Fibroblast of lung (primary cell): ENCODE measurements around the gene CTBP2. TPM values are rescaled to one million over a fixed set of nuclear protein-coding genes. Genes with fewer than 3 reads are reported as not detected.

ENCODE experiments used
- DNase-seq, 2 donors: peaks; one replicate each; pipeline versions ENCODE4 v3.0.0 to v3.0.0-alpha.2; 2010; ENCODE audit warnings: low read depth in 2 of 2
- H2AFZ ChIP-seq: 2 replicates; pipeline ENCODE4 v1.5.1; 2012; ENCODE audit warnings: low read length, control low read depth, inconsistent platforms
- H3K27ac ChIP-seq: 2 replicates; pipeline ENCODE4 v1.5.1; 2011; ENCODE audit warnings: low read length, control low read depth; ENCODE audit not compliant: insufficient read depth
- H3K27me3 ChIP-seq: 2 replicates; pipeline ENCODE4 v1.5.1; 2011; ENCODE audit warnings: mild to moderate bottlenecking, low read length; ENCODE audit not compliant: control insufficient read depth, insufficient read depth
- H3K36me3 ChIP-seq: 2 replicates; pipeline ENCODE4 v1.5.1; 2011; ENCODE audit warnings: low read length; ENCODE audit not compliant: control insufficient read depth, insufficient read depth
- H3K4me1 ChIP-seq: 2 replicates; pipeline ENCODE4 v1.5.1; 2011; ENCODE audit warnings: low read length; ENCODE audit not compliant: control insufficient read depth, insufficient read depth; ENCODE audit errors: extremely low read depth
- H3K4me2 ChIP-seq: 2 replicates; pipeline ENCODE4 v1.5.1; 2011; ENCODE audit warnings: low read length, control low read depth; ENCODE audit not compliant: insufficient read depth; ENCODE audit errors: extremely low read depth
- H3K4me3 ChIP-seq, 4 experiments: fragments of 200-600 bp in 1 of 4; sonication (generic) in 1 of 4; replicated peaks in 1 of 4; 2 replicates each; pipeline ENCODE4 v1.5.1; 2011 to 2016; ENCODE audit warnings: low read length in 4 of 4, low read depth in 3 of 4, mild to moderate bottlenecking in 3 of 4, control low read depth in 2 of 4, inconsistent platforms in 1 of 4, mixed read lengths in 1 of 4; ENCODE audit not compliant: insufficient read depth in 1 of 4; ENCODE audit errors: control extremely low read depth in 1 of 4
- H3K79me2 ChIP-seq: 2 replicates; pipeline ENCODE4 v1.5.1; 2012; ENCODE audit warnings: mild to moderate bottlenecking, low read length, inconsistent platforms; ENCODE audit not compliant: control insufficient read depth, insufficient read depth
- H3K9ac ChIP-seq: 2 replicates; pipeline ENCODE4 v1.5.1; 2011; ENCODE audit warnings: mild to moderate bottlenecking, low read length, control low read depth; ENCODE audit not compliant: insufficient read depth
- H3K9me3 ChIP-seq: 2 replicates; pipeline ENCODE4 v1.5.1; 2012; ENCODE audit warnings: low read depth, low read length; ENCODE audit not compliant: control insufficient read depth, insufficient read depth
- H4K20me1 ChIP-seq: 2 replicates; pipeline ENCODE4 v1.5.1; 2011; ENCODE audit warnings: low read length; ENCODE audit not compliant: control insufficient read depth, insufficient read depth; ENCODE audit errors: extremely low read depth
- CTCF ChIP-seq, 2 donors: IDR thresholded peaks in 1 of 2; conservative IDR thresholded peaks in 1 of 2; 1 replicate in 1 of 2; 2 replicates in 1 of 2; pipeline ENCODE4 v1.5.1; 2011 to 2012; ENCODE audit warnings: low read length in 2 of 2, control low read depth in 1 of 2, inconsistent platforms in 1 of 2, low read depth in 1 of 2, mild to moderate bottlenecking in 1 of 2
- EZH2 ChIP-seq: IDR thresholded peaks from 2 replicates; pipeline ENCODE4 v1.5.1; 2012; ENCODE audit warnings: low read length, control low read depth, mild to moderate bottlenecking; ENCODE audit errors: missing control alignments
- polyA plus RNA-seq, 2 donors: library from polyadenylated mRNA; depleted of rRNA in 1 of 2; stranded (reverse) in 1 of 2; unstranded in 1 of 2; fragments of >200 nt; gene quantifications; 2 replicates each; pipeline ENCODE4 v1.2.1, GENCODE V29; 2011 to 2012; ENCODE audit warnings: missing spikeins in 1 of 2
- total RNA-seq: library from RNA; depleted of rRNA; stranded (reverse); fragments of >200 nt; gene quantifications from 2 replicates; pipeline ENCODE4 v1.2.1, GENCODE V29; 2014

Gene CTBP2
- total and polyA plus RNA-seq, 2 donors (not counting 1 experiment from before 2014, with no cell fraction given) = 72.1 to 73.3 TPM

- no peak overlapping the region for H3K9ac ChIP-seq
- no peak overlapping the region for H3K4me3 ChIP-seq
- DNase-seq = peak in 1 of 2 donors; percentile 40
- no peaks in the 10 kb centered on the region for H3K27me3 ChIP-seq
- TF ChIP-seq EZH2 (no peak), CTCF (conservative IDR thresholded peaks at IDR 0.05 in 1 of 2, IDR thresholded peaks at IDR 0.05 in 1 of 2; ENCODE audit: low read depth in 1 of 2, low read length in 2 of 2) (no peak)
- H3K36me3 ChIP-seq = peaks cover 10% of the 10 kb centered on the region
- H4K20me1 ChIP-seq = no peaks in the 10 kb centered on the region
- no peak overlapping the region for H3K4me2 ChIP-seq
- H3K4me1 ChIP-seq = no peaks in the 10 kb centered on the region
- H3K27ac ChIP-seq = no peak overlapping the region
- no peaks in the 10 kb centered on the region for H3K9me3 ChIP-seq
- no peak overlapping the region for H2AFZ ChIP-seq
- peaks cover 4% of the 10 kb centered on the region for H3K79me2 ChIP-seq
These were observed 177.0 kb downstream of the CTBP2 start for GRCh38 chr10:124983321-124983720.

GRCh38 chr10:124978376-124978725, 182.0 kb downstream of the CTBP2 start:
- Histone ChIP-seq H3K27ac (no peak overlapping the region), H3K9me3 (no peaks in the 10 kb centered on the region), H3K79me2 (peaks cover 4% of the 10 kb centered on the region), H2AFZ (no peak overlapping the region), H3K4me1 (no peaks in the 10 kb centered on the region), H3K27me3 (no peaks in the 10 kb centered on the region), H3K4me2 (no peak overlapping the region), H3K36me3 (peaks cover 9% of the 10 kb centered on the region), H3K4me3 (no peak overlapping the region), H3K9ac (no peak overlapping the region), H4K20me1 (no peaks in the 10 kb centered on the region)
- no peak for DNase-seq
- TF ChIP-seq CTCF (conservative IDR thresholded peaks at IDR 0.05 in 1 of 2, IDR thresholded peaks at IDR 0.05 in 1 of 2; ENCODE audit: low read depth in 1 of 2, low read length in 2 of 2) (no peak), EZH2 (no peak)

GRCh38 chr10:124977648-124978375, 182.6 kb downstream of the CTBP2 start:
- TF ChIP-seq CTCF (conservative IDR thresholded peaks at IDR 0.05 in 1 of 2, IDR thresholded peaks at IDR 0.05 in 1 of 2; ENCODE audit: low read depth in 1 of 2, low read length in 2 of 2) = no peak
- no peak for TF ChIP-seq EZH2
- H3K4me3 ChIP-seq = no peak overlapping the region
- H3K9me3 ChIP-seq = no peaks in the 10 kb centered on the region
- peaks cover 7% of the 10 kb centered on the region for H3K36me3 ChIP-seq
- H3K27ac ChIP-seq = no peak overlapping the region
- DNase-seq = no peak
- H3K9ac ChIP-seq = no peak overlapping the region
- no peaks in the 10 kb centered on the region for H4K20me1 ChIP-seq
- no peak overlapping the region for H3K4me2 ChIP-seq
- H3K4me1 ChIP-seq = no peaks in the 10 kb centered on the region
- no peaks in the 10 kb centered on the region for H3K27me3 ChIP-seq
- H2AFZ ChIP-seq = no peak overlapping the region
- H3K79me2 ChIP-seq = peaks cover 4% of the 10 kb centered on the region
